GM21360 (cell line): ENCODE results near the gene KRT26.
"Not testable (repeated sequence)": the region's sequence is repeated elsewhere in the genome, so short reads cannot be mapped to it uniquely, and the experiment has no call there.

Experiments
- ATAC-seq: cut with Tn5 transposase; IDR thresholded peaks from one replicate; pipeline ENCODE4 v1.9.1; 2021; ENCODE audit warnings: mild to moderate bottlenecking, moderate library complexity; ENCODE audit not compliant: unreplicated experiment

KRT26 gene

GRCh38 chr17:40795019-40795667 is 23.1 kb upstream of the KRT26 start:
- ATAC-seq: no peak

- ATAC-seq: no peak
These were observed 22.5 kb upstream of the KRT26 start for GRCh38 chr17:40794466-40794865.

- ATAC-seq: no peak
These were observed 21.8 kb upstream of the KRT26 start for GRCh38 chr17:40793832-40794231.

GRCh38 chr17:40791787-40792436 is 19.9 kb upstream of the KRT26 start:
- no peak for ATAC-seq

- no peak for ATAC-seq
These were observed 19.1 kb upstream of the KRT26 start for GRCh38 chr17:40791111-40791510.

- no peak for ATAC-seq
These were observed 10.4 kb upstream of the KRT26 start, which contains the start of gene KRT27 for GRCh38 chr17:40782450-40782849. Gene KRT27, minus strand, starts transcription at chr17:40782550. Its CDS starts 57 bp downstream, at chr17:40782493.

- ATAC-seq: no peak
These were observed 7.3 kb upstream of the KRT26 start for GRCh38 chr17:40779181-40779909.

- no peak for ATAC-seq
These were observed 6.5 kb upstream of the KRT26 start for GRCh38 chr17:40778461-40778860.

- ATAC-seq: no peak
These were observed 6.0 kb upstream of the KRT26 start for GRCh38 chr17:40777971-40778370.

- no peak for ATAC-seq
These were observed 5.5 kb upstream of the KRT26 start for GRCh38 chr17:40777459-40777858.

- no peak for ATAC-seq
These were observed 3.9 kb upstream of the KRT26 start for GRCh38 chr17:40775945-40776344.

GRCh38 chr17:40765657-40766056 is 6.3 kb downstream of the KRT26 start:
- no peak for ATAC-seq

GRCh38 chr17:40763752-40764151 is 8.2 kb downstream of the KRT26 start:
- no peak for ATAC-seq

- ATAC-seq: no peak
These were observed 11.6 kb downstream of the KRT26 start for GRCh38 chr17:40760105-40761016.

GRCh38 chr17:40755231-40755630 is 16.8 kb downstream of the KRT26 start, which contains the start of gene KRT25:
Gene KRT25, minus strand, starts transcription at chr17:40755331. Its CDS starts 60 bp downstream, at chr17:40755271.
- no peak for ATAC-seq

- ATAC-seq: no peak
These were observed 18.2 kb downstream of the KRT26 start for GRCh38 chr17:40753804-40754203.

GRCh38 chr17:40751065-40751464 is 20.9 kb downstream of the KRT26 start:
- ATAC-seq: no peak

- ATAC-seq: no peak
These were observed 21.6 kb downstream of the KRT26 start for GRCh38 chr17:40750391-40750790.

- ATAC-seq: not testable (repeated sequence)
These were observed 23.3 kb downstream of the KRT26 start for GRCh38 chr17:40748666-40749065.

- ATAC-seq: no peak
These were observed 33.4 kb downstream of the KRT26 start for GRCh38 chr17:40738553-40738952.

GRCh38 chr17:40735016-40735415 is 37.0 kb downstream of the KRT26 start:
- no peak for ATAC-seq
